ENCODE data around the gene CLCN6.

DNA sequence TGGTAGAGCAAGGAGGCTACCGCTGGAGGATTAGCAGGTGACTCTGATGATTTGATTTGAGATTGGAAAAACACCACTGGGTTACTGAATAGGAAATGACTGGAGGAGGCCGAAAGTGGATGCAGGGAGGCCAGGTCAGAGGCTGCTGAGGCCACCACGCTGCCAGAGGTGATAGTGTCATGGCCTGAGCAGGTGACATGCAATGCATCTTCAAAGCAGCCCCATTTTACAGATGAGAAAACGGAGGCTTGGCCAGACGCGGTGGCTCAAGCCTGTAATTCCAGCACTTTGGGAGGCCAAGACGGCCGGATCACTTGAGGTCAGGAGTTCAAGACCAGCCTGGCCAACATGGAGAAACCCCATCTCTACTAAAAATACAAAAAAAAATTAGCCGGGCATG lies 31.2 kb upstream of the CLCN6 start:
- TF ChIP-seq CTCF (IDR thresholded peaks at IDR 0.05; ENCODE audit: insufficient read depth, low read length) (no peak), POLR2AphosphoS5 (IDR thresholded peaks at IDR 0.05; ENCODE audit: low read depth) (no peak)
- TF ChIP-seq, protein P1, sequence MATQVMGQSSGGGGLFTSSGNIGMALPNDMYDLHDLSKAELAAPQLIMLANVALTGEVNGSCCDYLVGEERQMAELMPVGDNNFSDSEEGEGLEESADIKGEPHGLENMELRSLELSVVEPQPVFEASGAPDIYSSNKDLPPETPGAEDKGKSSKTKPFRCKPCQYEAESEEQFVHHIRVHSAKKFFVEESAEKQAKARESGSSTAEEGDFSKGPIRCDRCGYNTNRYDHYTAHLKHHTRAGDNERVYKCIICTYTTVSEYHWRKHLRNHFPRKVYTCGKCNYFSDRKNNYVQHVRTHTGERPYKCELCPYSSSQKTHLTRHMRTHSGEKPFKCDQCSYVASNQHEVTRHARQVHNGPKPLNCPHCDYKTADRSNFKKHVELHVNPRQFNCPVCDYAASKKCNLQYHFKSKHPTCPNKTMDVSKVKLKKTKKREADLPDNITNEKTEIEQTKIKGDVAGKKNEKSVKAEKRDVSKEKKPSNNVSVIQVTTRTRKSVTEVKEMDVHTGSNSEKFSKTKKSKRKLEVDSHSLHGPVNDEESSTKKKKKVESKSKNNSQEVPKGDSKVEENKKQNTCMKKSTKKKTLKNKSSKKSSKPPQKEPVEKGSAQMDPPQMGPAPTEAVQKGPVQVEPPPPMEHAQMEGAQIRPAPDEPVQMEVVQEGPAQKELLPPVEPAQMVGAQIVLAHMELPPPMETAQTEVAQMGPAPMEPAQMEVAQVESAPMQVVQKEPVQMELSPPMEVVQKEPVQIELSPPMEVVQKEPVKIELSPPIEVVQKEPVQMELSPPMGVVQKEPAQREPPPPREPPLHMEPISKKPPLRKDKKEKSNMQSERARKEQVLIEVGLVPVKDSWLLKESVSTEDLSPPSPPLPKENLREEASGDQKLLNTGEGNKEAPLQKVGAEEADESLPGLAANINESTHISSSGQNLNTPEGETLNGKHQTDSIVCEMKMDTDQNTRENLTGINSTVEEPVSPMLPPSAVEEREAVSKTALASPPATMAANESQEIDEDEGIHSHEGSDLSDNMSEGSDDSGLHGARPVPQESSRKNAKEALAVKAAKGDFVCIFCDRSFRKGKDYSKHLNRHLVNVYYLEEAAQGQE (IDR thresholded peaks at IDR 0.05; ENCODE audit: insufficient replicate concordance, low read depth), result no peak

Data from HL-60 (cell line).